ENCODE measurements around the gene AGBL1.
"Not testable (repeated sequence)": the region's sequence is repeated elsewhere in the genome, so short reads cannot be mapped to it uniquely, and the experiment has no call there.

The AGBL1 gene

GRCh38 chr15:87032295-87032694 lies 952.6 kb downstream of the AGBL1 start:
- in situ Hi-C loops (cut with HindIII; ENCODE audit: low sequenced_read_pairs): no loop called here

GRCh38 chr15:87033056-87033455 lies 953.4 kb downstream of the AGBL1 start:
- in situ Hi-C loops (cut with HindIII; ENCODE audit: low sequenced_read_pairs): no loop called here

- in situ Hi-C loops (cut with HindIII; ENCODE audit: low sequenced_read_pairs): no loop called here
Observed at GRCh38 chr15:87034886-87035285, 955.2 kb downstream of the AGBL1 start.

GRCh38 chr15:87038404-87038803 lies 958.7 kb downstream of the AGBL1 start:
- in situ Hi-C loops (cut with HindIII; ENCODE audit: low sequenced_read_pairs): no loop called here

GRCh38 chr15:87042619-87043018 lies 962.9 kb downstream of the AGBL1 start:
- in situ Hi-C loops (cut with HindIII; ENCODE audit: low sequenced_read_pairs): not testable (repeated sequence)

GRCh38 chr15:87045746-87046145 lies 966.1 kb downstream of the AGBL1 start:
- in situ Hi-C loops (cut with HindIII; ENCODE audit: low sequenced_read_pairs): no loop called here

- in situ Hi-C loops (cut with HindIII; ENCODE audit: low sequenced_read_pairs): no loop called here
Observed at GRCh38 chr15:87047203-87047965, 967.7 kb downstream of the AGBL1 start.

Measured in DLD1 (cell line).